Thymus (tissue), 11 donors: ENCODE measurements around the gene PEPD. TPM values are rescaled to one million over a fixed set of nuclear protein-coding genes. Genes with fewer than 3 reads are reported as not detected.

Source experiments
- DNase-seq, 9 donors: peaks; one replicate each; pipeline ENCODE4 v3.0.0-alpha.2; 2013; ENCODE audit warnings: low spot score in 9 of 9, low read depth in 6 of 9, missing footprints in 1 of 9
- H3K27ac ChIP-seq, 2 donors: one replicate each; pipeline ENCODE4 v1.5.1; 2013; ENCODE audit warnings: control low read depth in 1 of 2, low read depth in 1 of 2, low read length in 1 of 2, mild to moderate bottlenecking in 1 of 2, moderate library complexity in 1 of 2
- H3K27me3 ChIP-seq, 2 donors: one replicate each; pipeline ENCODE4 v1.5.1; 2013; ENCODE audit warnings: low read length in 1 of 2; ENCODE audit not compliant: control insufficient read depth in 2 of 2, insufficient read depth in 1 of 2
- H3K36me3 ChIP-seq, 2 donors: one replicate each; pipeline ENCODE4 v1.5.1; 2013; ENCODE audit warnings: low read length in 1 of 2, mild to moderate bottlenecking in 1 of 2, moderate library complexity in 1 of 2; ENCODE audit not compliant: control insufficient read depth in 2 of 2, insufficient read depth in 2 of 2
- H3K4me1 ChIP-seq, 2 donors: one replicate each; pipeline ENCODE4 v1.5.1; 2013; ENCODE audit warnings: low read length in 2 of 2; ENCODE audit not compliant: control insufficient read depth in 2 of 2, insufficient read depth in 2 of 2
- H3K4me3 ChIP-seq, 2 donors: one replicate each; pipeline ENCODE4 v1.5.1; 2013; ENCODE audit warnings: low read length in 2 of 2, control low read depth in 1 of 2, mild to moderate bottlenecking in 1 of 2
- H3K9me3 ChIP-seq, 2 donors: one replicate each; pipeline ENCODE4 v1.5.1; 2013; ENCODE audit warnings: low read length in 1 of 2, mild to moderate bottlenecking in 1 of 2; ENCODE audit not compliant: control insufficient read depth in 2 of 2, insufficient read depth in 1 of 2
- WGBS: extraction: QIAGEN DNeasy Blood & Tissue Kit; methylation state at CpG from one replicate; pipeline ENCODE4 v1.1.7; 2013; 5-methylcytosine and 5-hydroxymethylcytosine counted together
- polyA plus RNA-seq: library from polyadenylated mRNA; stranded (reverse); fragments of 200-250 nt; gene quantifications from one replicate; pipeline ENCODE4 v1.2.3, GENCODE V29; 2013
- total RNA-seq: library from RNA; stranded (reverse); fragments of 120-200 nt; gene quantifications from one replicate; pipeline ENCODE4 v1.2.4, GENCODE V29; 2013
- donor health status: healthy.

PEPD gene
- total and polyA plus RNA-seq, 2 donors: 24.7 to 42.4 TPM

DNA sequence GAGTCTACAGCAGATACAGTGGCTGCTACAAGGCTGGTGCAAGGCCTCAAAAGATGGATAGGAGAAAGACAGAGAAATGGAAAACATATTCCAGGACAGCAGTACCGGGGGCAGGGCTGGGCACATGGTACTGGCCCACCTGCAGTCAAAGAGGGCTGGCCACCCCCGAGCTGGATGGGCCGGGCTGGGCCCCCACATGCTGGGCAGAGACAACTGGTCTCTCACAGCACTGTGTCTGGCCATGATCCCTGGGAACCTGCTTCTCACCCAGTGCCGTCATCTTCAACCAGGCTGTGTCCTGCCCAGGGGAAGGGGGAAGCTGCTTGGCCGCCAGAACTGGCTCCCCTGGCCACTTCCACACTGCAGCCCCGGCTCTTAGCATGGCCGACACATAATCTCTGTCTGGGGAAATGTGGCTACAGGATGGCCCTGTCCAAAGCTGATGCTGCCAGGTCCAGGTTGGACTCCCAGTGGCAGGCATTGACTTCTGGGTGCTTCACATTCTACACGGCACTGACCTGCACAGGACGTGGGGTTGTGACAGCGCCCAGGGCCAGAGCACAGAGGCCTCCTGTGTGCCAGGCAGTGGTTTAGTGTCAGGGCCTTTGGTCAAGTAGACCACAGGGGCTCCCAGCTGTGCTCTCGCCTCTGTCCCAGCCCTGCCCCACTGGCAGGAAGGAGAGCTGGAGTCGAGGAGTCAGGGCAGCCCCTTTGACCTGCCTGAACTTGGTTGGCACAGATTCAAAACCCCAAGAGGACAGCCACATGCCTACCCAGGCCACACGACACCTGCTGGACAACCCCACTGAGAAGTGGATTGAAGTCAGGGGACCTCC lies 21.7 kb downstream of the PEPD start:
- H3K9me3 ChIP-seq: peaks cover 0 to 2% of the 10 kb centered on the region in 2 donors
- 95% methylated on average over 13 of the region's 13 CpGs for WGBS
- DNase-seq: no peak
- H3K4me1 ChIP-seq: no peaks in the 10 kb centered on the region
- H3K36me3 ChIP-seq: peaks cover 0 to 13% of the 10 kb centered on the region in 2 donors
- no peaks in the 10 kb centered on the region for H3K27me3 ChIP-seq
- H3K4me3 ChIP-seq: no peak overlapping the region
- H3K27ac ChIP-seq: no peak overlapping the region

- Histone ChIP-seq H3K4me1 (no peaks in the 10 kb centered on the region), H3K9me3 (peaks cover 0 to 2% of the 10 kb centered on the region in 2 donors), H3K27ac (no peak overlapping the region), H3K36me3 (peaks cover 0 to 13% of the 10 kb centered on the region in 2 donors), H3K27me3 (no peaks in the 10 kb centered on the region), H3K4me3 (no peak overlapping the region)
- WGBS: 81% methylated on average over 6 of the region's 6 CpGs
- DNase-seq: no peak
These were observed 22.3 kb downstream of the PEPD start for GRCh38 chr19:33499248-33499647.

GRCh38 chr19:33498391-33499000 lies 23.1 kb downstream of the PEPD start:
- Histone ChIP-seq H3K4me1 (no peaks in the 10 kb centered on the region), H3K27ac (no peak overlapping the region), H3K4me3 (no peak overlapping the region), H3K36me3 (peaks cover 0 to 13% of the 10 kb centered on the region in 2 donors), H3K27me3 (no peaks in the 10 kb centered on the region), H3K9me3 (peaks cover 0 to 2% of the 10 kb centered on the region in 2 donors)
- 89% methylated on average over 10 of the region's 10 CpGs for WGBS
- no peak for DNase-seq

- no peaks in the 10 kb centered on the region for H3K4me1 ChIP-seq
- H3K4me3 ChIP-seq: no peak overlapping the region
- no peaks in the 10 kb centered on the region for H3K27me3 ChIP-seq
- no peak for DNase-seq
- WGBS: 96% methylated on average over 12 of the region's 12 CpGs
- H3K9me3 ChIP-seq: peaks cover 0 to 2% of the 10 kb centered on the region in 2 donors
- no peak overlapping the region for H3K27ac ChIP-seq
- H3K36me3 ChIP-seq: peaks cover 0 to 13% of the 10 kb centered on the region in 2 donors
These were observed 23.8 kb downstream of the PEPD start for GRCh38 chr19:33497778-33498175.

DNA sequence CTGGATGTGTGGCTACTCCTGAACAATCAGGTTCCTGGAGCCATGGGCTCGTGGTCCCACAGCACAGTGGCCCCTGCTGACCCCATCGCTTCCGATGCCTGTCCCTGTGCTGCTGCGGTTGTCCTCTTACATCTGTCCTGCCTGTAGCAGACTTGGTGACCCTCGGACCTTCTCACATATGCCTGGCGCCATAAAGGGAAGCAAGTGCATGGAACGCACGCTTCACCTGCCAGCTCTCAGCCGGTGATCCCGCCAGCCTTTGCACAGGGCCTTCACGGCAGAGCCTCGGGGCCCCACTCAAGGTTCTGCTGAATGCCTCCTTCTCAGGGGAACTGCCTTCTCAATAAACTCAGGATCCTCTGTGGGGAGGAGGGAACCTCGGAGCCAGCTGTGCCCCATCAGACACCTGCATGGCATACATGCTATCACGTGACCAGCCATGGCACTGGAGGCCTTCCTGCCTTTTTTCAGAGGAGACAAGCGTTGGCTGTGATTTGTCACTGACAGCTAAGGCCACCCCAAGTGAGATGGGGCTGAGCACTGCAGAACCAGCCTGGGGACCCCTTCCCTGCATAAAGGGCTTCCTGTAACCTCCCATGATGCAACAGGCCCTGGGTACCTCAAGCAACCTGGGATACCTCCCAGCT lies 24.3 kb downstream of the PEPD start:
- no peak overlapping the region for H3K4me3 ChIP-seq
- 97% methylated on average over 15 of the region's 15 CpGs for WGBS
- H3K36me3 ChIP-seq: peaks cover 0 to 13% of the 10 kb centered on the region in 2 donors
- H3K27ac ChIP-seq: no peak overlapping the region
- no peaks in the 10 kb centered on the region for H3K4me1 ChIP-seq
- DNase-seq: no peak
- H3K27me3 ChIP-seq: no peaks in the 10 kb centered on the region
- H3K9me3 ChIP-seq: peaks cover 0 to 2% of the 10 kb centered on the region in 2 donors

DNA sequence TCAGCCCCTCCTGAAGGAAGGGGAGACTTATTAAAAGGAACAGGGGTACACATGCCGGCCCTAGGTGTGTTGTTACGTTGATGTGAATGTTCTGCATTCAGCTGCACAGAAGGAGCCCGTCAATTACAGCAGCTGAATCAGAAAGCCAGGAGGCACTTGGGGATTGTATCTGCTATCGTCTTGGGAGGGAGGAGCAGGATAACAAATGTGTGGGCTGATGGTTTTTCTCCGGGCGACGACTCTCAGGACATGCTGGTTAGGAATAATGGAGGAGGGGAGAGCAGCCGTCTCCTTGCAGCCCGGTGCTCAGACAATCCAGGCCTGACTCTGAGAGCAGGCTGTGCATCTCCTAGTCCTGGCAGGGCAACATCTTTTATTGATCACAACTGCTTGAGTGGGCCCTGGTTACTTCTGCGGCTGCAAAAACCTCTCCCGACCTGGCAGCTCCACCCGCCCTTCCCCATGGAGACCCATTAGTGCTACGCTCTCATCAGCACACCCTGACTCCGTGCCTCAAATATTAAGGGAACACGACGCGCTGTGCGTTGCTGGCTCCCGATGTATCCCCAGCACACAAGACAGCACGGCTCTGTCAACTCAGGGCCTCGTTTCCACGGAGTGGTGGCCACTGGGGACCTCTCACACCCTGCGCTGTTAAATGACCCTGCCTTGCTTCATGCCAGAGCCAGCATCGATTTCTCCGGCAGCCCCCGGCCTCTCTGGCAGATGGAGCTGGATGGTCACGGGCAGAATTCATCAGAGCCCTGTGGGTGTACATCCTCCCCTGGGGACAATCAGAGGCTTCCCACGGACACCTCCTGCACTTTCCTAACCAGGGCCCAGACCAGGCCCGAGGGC lies 25.3 kb downstream of the PEPD start:
- Histone ChIP-seq H3K9me3 (peaks cover 0 to 2% of the 10 kb centered on the region in 2 donors), H3K4me3 (no peak overlapping the region), H3K27ac (no peak overlapping the region), H3K36me3 (peaks cover 0 to 13% of the 10 kb centered on the region in 2 donors), H3K4me1 (no peaks in the 10 kb centered on the region), H3K27me3 (no peaks in the 10 kb centered on the region)
- 98% methylated on average over 29 of the region's 29 CpGs for WGBS
- DNase-seq: no peak

- no peak for DNase-seq
- H3K27me3 ChIP-seq: no peaks in the 10 kb centered on the region
- H3K4me1 ChIP-seq: no peaks in the 10 kb centered on the region
- no peaks in the 10 kb centered on the region for H3K36me3 ChIP-seq
- peaks cover 0 to 3% of the 10 kb centered on the region in 2 donors for H3K9me3 ChIP-seq
- no peak overlapping the region for H3K4me3 ChIP-seq
- no peak overlapping the region for H3K27ac ChIP-seq
- 96% methylated on average over 14 of the region's 14 CpGs for WGBS
These were observed 28.0 kb downstream of the PEPD start for GRCh38 chr19:33493401-33494275.

GRCh38 chr19:33492951-33493350 lies 28.6 kb downstream of the PEPD start:
- 96% methylated on average over 8 of the region's 8 CpGs for WGBS
- no peak overlapping the region for H3K27ac ChIP-seq
- no peaks in the 10 kb centered on the region for H3K4me1 ChIP-seq
- H3K4me3 ChIP-seq: no peak overlapping the region
- H3K27me3 ChIP-seq: no peaks in the 10 kb centered on the region
- no peaks in the 10 kb centered on the region for H3K36me3 ChIP-seq
- H3K9me3 ChIP-seq: peaks cover 0 to 3% of the 10 kb centered on the region in 2 donors
- DNase-seq: no peak
